ENCODE results near the gene AMN1. TPM values are rescaled to one million over a fixed set of nuclear protein-coding genes. Genes with fewer than 3 reads are reported as not detected.

Gene AMN1
- total RNA-seq, 1 experiment from 2014 or later, result 9.6 TPM

- Mint-ChIP-seq H3K27ac (no peak overlapping the region), H3K4me1 (peaks cover 5 to 6% of the 10 kb centered on the region in 2 experiments; a peak in 3 of 4 replicates), H3K36me3 (ENCODE audit: insufficient read depth in 1 of 3, low read depth in 3 of 3) (no peaks in the 10 kb centered on the region), H3K9me3 (no peaks in the 10 kb centered on the region), H3K4me3 (no peak overlapping the region), H3K27me3 (ENCODE audit: low read depth) (no peaks in the 10 kb centered on the region)
- no peak overlapping the region for H2BK15ac ChIP-seq (ENCODE audit: low read depth, low read length)
- H2BK20ac ChIP-seq (ENCODE audit: low read depth, low read length, poor library complexity, severe bottlenecking), result no peak overlapping the region
- no peaks in the 10 kb centered on the region for H3K4me1 ChIP-seq (ENCODE audit: insufficient read depth, low read length)
- no peak overlapping the region for H3K23ac ChIP-seq (ENCODE audit: insufficient read length, low read depth, low read length)
- H2BK12ac ChIP-seq (ENCODE audit: insufficient read length, low read depth, low read length), result no peak overlapping the region
- H3K27me3 ChIP-seq (ENCODE audit: insufficient read depth, low read length), result no peaks in the 10 kb centered on the region
- no peak overlapping the region for H3K27ac ChIP-seq (ENCODE audit: insufficient read length, low read depth, low read length)
- H3K4ac ChIP-seq (ENCODE audit: low read depth, low read length), result no peak overlapping the region
- no peak for DNase-seq
- H4K8ac ChIP-seq (replicated peaks; ENCODE audit: insufficient read length, low read depth, low read length), result no peak overlapping the region
- no peak overlapping the region for H2AFZ ChIP-seq (ENCODE audit: low read length)
- no peak for TF ChIP-seq CTCF (conservative IDR thresholded peaks at IDR 0.05)
- H2BK120ac ChIP-seq (ENCODE audit: low read depth, low read length, poor library complexity, severe bottlenecking), result no peak overlapping the region
- H3K23me2 ChIP-seq (ENCODE audit: insufficient read length, low read depth, low read length, poor library complexity, severe bottlenecking), result no peaks in the 10 kb centered on the region
- no peak overlapping the region for H4K5ac ChIP-seq (ENCODE audit: insufficient read length, low read depth, low read length)
- H3K79me2 ChIP-seq (ENCODE audit: insufficient read depth, low read length), result no peaks in the 10 kb centered on the region
- no peak overlapping the region for H4K91ac ChIP-seq (ENCODE audit: insufficient read length, low read depth, low read length)
- H4K20me1 ChIP-seq (ENCODE audit: control insufficient read depth, insufficient read depth, insufficient read length), result no peaks in the 10 kb centered on the region
- H3K18ac ChIP-seq (ENCODE audit: insufficient read length, low read depth, low read length), result no peak overlapping the region
- no peaks in the 10 kb centered on the region for H3K79me1 ChIP-seq (ENCODE audit: insufficient read depth, low read depth, low read length, poor library complexity, severe bottlenecking)
- H2BK5ac ChIP-seq (ENCODE audit: insufficient read length, low read length), result no peak overlapping the region
- H3K56ac ChIP-seq (ENCODE audit: insufficient read length, low read depth, low read length), result no peak overlapping the region
- H3T11ph ChIP-seq (ENCODE audit: low read length), result no peak overlapping the region
- H3K14ac ChIP-seq (ENCODE audit: insufficient read depth, low read length), result no peak overlapping the region
- no CpG with 5 or more reads among the region's 5 CpGs for WGBS (ENCODE audit: extremely low coverage, insufficient read length, low lambda C conversion rate)
- no peaks in the 10 kb centered on the region for H3K9me3 ChIP-seq (ENCODE audit: control insufficient read depth, low read depth, low read length)
- H3K9ac ChIP-seq (ENCODE audit: extremely low read depth, insufficient read length, low read length), result no peak overlapping the region
- H3K4me2 ChIP-seq (ENCODE audit: insufficient read depth, insufficient read length, low read length), result no peak overlapping the region
- no peak overlapping the region for H2AK5ac ChIP-seq (ENCODE audit: insufficient read length, low read length)
Measured at GRCh38 chr12:31645924-31646323, 82.9 kb downstream of the AMN1 start.

Data from H9 (cell line).